GM23248 (cell line): ENCODE results near the gene SMCO2. TPM values are rescaled to one million over a fixed set of nuclear protein-coding genes. Genes with fewer than 3 reads are reported as not detected.

Source experiments
- DNase-seq: peaks from one replicate; pipeline ENCODE4 v3.0.0-alpha.2; 2015
- H2AFZ ChIP-seq: fragments of 200-600 bp; sonication (generic); 2 replicates; pipeline ENCODE4 v1.6.1; 2016; ENCODE audit warnings: antibody characterized with exemption
- H3F3A ChIP-seq: fragments of 200-600 bp; sonication (generic); 2 replicates; pipeline ENCODE4 v1.6.1; 2016; ENCODE audit warnings: mild to moderate bottlenecking, antibody characterized with exemption, mixed run types; ENCODE audit not compliant: insufficient read depth
- H3K27ac ChIP-seq: fragments of 200-600 bp; sonication (generic); 2 replicates; pipeline ENCODE4 v1.5.1; 2016; ENCODE audit warnings: mild to moderate bottlenecking
- H3K27me3 ChIP-seq: fragments of 200-600 bp; sonication (generic); replicated peaks from 2 replicates; pipeline ENCODE4 v1.6.1; 2016; ENCODE audit warnings: mild to moderate bottlenecking; ENCODE audit not compliant: insufficient read depth
- H3K36me3 ChIP-seq: fragments of 200-600 bp; sonication (generic); 2 replicates; pipeline ENCODE4 v1.6.1; 2016; ENCODE audit warnings: low read depth, mild to moderate bottlenecking
- H3K4me1 ChIP-seq: fragments of 200-600 bp; sonication (generic); 2 replicates; pipeline ENCODE4 v1.6.1; 2016; ENCODE audit warnings: mild to moderate bottlenecking; ENCODE audit not compliant: insufficient read depth
- H3K4me2 ChIP-seq: fragments of 200-600 bp; sonication (generic); one replicate; pipeline ENCODE4 v1.6.1; 2016; ENCODE audit warnings: mild to moderate bottlenecking; ENCODE audit not compliant: unreplicated experiment
- H3K4me3 ChIP-seq: fragments of 200-600 bp; sonication (generic); 2 replicates; pipeline ENCODE4 v1.5.1; 2016; ENCODE audit warnings: mild to moderate bottlenecking
- H3K79me2 ChIP-seq: fragments of 200-600 bp; sonication (generic); 2 replicates; pipeline ENCODE4 v1.6.1; 2016; ENCODE audit warnings: mild to moderate bottlenecking; ENCODE audit not compliant: insufficient read depth
- H3K9ac ChIP-seq: fragments of 200-600 bp; sonication (generic); 2 replicates; pipeline ENCODE4 v1.6.1; 2016; ENCODE audit warnings: mild to moderate bottlenecking
- H3K9me2 ChIP-seq: fragments of 200-600 bp; sonication (generic); 2 replicates; pipeline ENCODE4 v1.6.1; 2016; ENCODE audit warnings: mixed run types, mild to moderate bottlenecking, moderate library complexity; ENCODE audit not compliant: insufficient read depth
- H3K9me3 ChIP-seq: fragments of 200-600 bp; sonication (generic); one replicate; pipeline ENCODE4 v1.6.1; 2017; ENCODE audit warnings: low read depth
- H4K20me1 ChIP-seq: fragments of 200-600 bp; sonication (generic); 2 replicates; pipeline ENCODE4 v1.6.0; 2016; ENCODE audit not compliant: insufficient read depth
- EZH2 ChIP-seq: fragments of 200-600 bp; sonication (generic); IDR thresholded peaks from 2 replicates; pipeline ENCODE4 v1.6.1; 2018; ENCODE audit warnings: antibody characterized with exemption, mild to moderate bottlenecking; ENCODE audit not compliant: insufficient read depth, poor library complexity, severe bottlenecking
- EZH2phosphoT487 ChIP-seq: fragments of 200-600 bp; sonication (generic); IDR thresholded peaks from 2 replicates; pipeline ENCODE4 v1.6.1; 2018; ENCODE audit warnings: antibody characterized with exemption, moderate library complexity, mild to moderate bottlenecking, low read depth; ENCODE audit not compliant: insufficient read depth
- WGBS, 2 experiments: methylation state at CpG; one replicate each; pipeline ENCODE4 v1.1.6; 2015 to 2017; ENCODE audit warnings: low lambda C conversion rate in 2 of 2, low coverage in 1 of 2; ENCODE audit errors: missing lambda C conversion rate in 2 of 2; 5-methylcytosine and 5-hydroxymethylcytosine counted together
- in situ Hi-C: fragments of 300-500 bp; cut with MboI; formaldehyde crosslinking; loops from 2 replicates; pipeline ENCODE4 v1.15.0; 2020
- polyA plus RNA-seq: library from polyadenylated mRNA; unstranded; fragments of >200 nt; fragmentation: Nextera tagmentation; extraction: Ambion mirVana; gene quantifications from 2 replicates; pipeline ENCODE4 v1.2.1, GENCODE V29; 2016
- total RNA-seq: library from RNA; depleted of rRNA; stranded (reverse); fragments of >200 nt; shearing (Covaris generic); gene quantifications from 2 replicates; pipeline ENCODE4 v1.2.3, GENCODE V29; 2014

SMCO2 gene
- total and polyA plus RNA-seq, 2 experiments from 2014 or later, result not detected

DNA sequence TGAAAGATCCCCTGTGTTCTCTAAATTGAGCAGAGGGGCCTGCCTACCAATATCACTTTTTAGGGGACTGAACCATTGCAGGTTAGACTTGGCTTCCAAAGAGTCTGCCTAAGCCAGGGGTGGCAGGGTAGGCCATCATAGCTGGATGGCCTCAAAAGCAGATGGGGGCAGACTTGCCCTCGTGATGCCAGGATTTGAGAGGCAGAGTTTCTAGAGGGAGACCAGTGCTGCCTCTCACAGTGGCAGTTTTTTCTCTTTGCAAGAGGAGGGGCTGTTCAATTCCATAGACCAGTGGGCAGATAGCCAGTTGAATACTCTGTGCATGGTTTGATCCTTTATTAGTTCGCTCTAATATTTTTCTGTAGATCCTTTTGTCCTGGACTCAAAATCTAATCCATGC, 23.8 kb upstream of the SMCO2 start:
- in situ Hi-C loops, result loop anchor here (10.0 kb wide), 1 partner anchor 212 kb away; no protein-coding TSS in a partner anchor
- Histone ChIP-seq H3F3A (peaks cover 3% of the 10 kb centered on the region; the same call in 1 of the 2 replicates), H3K9ac (no peak overlapping the region), H3K9me3 (no peaks in the 10 kb centered on the region), H2AFZ (no peak overlapping the region), H3K4me1 (no peaks in the 10 kb centered on the region), H3K27ac (no peak overlapping the region), H4K20me1 (no peaks in the 10 kb centered on the region), H3K4me2 (no peak overlapping the region), H3K36me3 (no peaks in the 10 kb centered on the region), H3K79me2 (no peaks in the 10 kb centered on the region), H3K4me3 (no peak overlapping the region), H3K27me3 (no peaks in the 10 kb centered on the region), H3K9me2 (no peaks in the 10 kb centered on the region)
- 96 to 97% methylated on average over 2 of the region's 2 CpGs for WGBS, 2 experiments
- no peak for DNase-seq
- no peak for TF ChIP-seq EZH2phosphoT487
- no peak for TF ChIP-seq EZH2

DNA sequence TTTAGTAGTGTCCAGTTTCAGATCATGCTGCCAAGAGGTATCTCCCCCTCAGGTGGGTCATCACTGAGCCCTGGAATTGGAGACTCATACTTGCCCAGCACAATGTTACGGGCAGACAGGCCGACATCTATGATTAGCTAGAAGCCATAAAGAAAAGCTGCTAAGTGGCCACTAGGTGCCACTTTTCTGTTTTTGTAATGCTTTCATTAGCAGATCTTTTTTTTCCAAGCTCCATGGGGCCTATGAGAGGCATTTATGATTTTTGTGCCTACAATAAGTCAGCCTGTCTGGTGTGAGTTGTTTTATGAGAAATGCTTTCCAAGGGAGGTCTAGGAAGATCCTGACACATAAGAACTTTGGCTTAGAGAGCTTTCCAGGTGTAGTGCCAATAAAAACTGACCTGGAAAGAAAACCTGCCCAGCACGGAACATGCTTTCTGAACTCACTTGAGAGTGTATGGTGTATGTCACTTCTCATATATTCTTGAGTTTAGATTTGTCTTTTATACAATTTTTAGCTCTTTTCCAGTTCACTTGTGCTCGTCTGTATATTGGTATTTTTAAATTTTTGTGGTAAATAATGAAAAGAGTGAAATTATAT, 21.8 kb upstream of the SMCO2 start:
- Histone ChIP-seq H2AFZ (0 out of 2 replicates have a peak overlapping the region, but pooled peaks have one; percentile 47), H3K9me3 (no peaks in the 10 kb centered on the region), H4K20me1 (no peaks in the 10 kb centered on the region), H3K79me2 (no peaks in the 10 kb centered on the region), H3K4me3 (no peak overlapping the region), H3K27me3 (no peaks in the 10 kb centered on the region), H3K9ac (no peak overlapping the region), H3F3A (peaks cover 3% of the 10 kb centered on the region; the same call in 1 of the 2 replicates), H3K36me3 (no peaks in the 10 kb centered on the region), H3K4me1 (no peaks in the 10 kb centered on the region), H3K27ac (no peak overlapping the region), H3K4me2 (no peak overlapping the region), H3K9me2 (no peaks in the 10 kb centered on the region)
- TF ChIP-seq EZH2phosphoT487, result no peak
- TF ChIP-seq EZH2, result no peak
- in situ Hi-C loops, result loop anchor here (10.0 kb wide), 1 partner anchor 210 kb away; no protein-coding TSS in a partner anchor
- DNase-seq, result peak; percentile 81
- 85 to 89% methylated on average over 4 of the region's 4 CpGs for WGBS, 2 experiments

DNA sequence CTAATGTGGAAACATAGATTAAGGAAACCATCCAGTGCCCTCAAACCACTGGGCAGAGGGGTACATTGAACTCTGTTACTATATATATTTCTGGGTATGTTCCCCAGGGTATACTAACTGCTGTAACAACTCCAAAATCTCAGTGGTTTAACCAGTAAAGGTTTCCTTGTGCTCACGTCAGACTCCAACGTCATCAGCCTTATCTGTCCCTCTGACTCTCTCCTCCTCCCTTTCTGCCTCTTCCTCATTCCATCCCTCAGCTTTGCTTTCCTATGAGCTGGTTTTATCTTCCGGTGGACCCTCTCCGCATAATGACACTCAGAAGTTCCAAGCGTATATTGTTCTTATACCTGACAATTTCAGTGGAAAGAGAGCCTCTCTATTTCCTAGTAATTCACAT, 21.2 kb upstream of the SMCO2 start:
- Histone ChIP-seq H3K4me3 (no peak overlapping the region), H4K20me1 (no peaks in the 10 kb centered on the region), H3K27me3 (no peaks in the 10 kb centered on the region), H2AFZ (no peak overlapping the region), H3K9me3 (no peaks in the 10 kb centered on the region), H3K27ac (no peak overlapping the region), H3K9ac (no peak overlapping the region), H3K4me2 (no peak overlapping the region), H3K9me2 (no peaks in the 10 kb centered on the region), H3F3A (peaks cover 3% of the 10 kb centered on the region; the same call in 1 of the 2 replicates), H3K4me1 (no peaks in the 10 kb centered on the region), H3K36me3 (no peaks in the 10 kb centered on the region), H3K79me2 (no peaks in the 10 kb centered on the region)
- in situ Hi-C loops, result loop anchor here (10.0 kb wide), 1 partner anchor 209 kb away; no protein-coding TSS in a partner anchor
- no peak for TF ChIP-seq EZH2phosphoT487
- TF ChIP-seq EZH2, result no peak
- 88 to 93% methylated on average over 5 of the region's 5 CpGs for WGBS, 2 experiments
- DNase-seq, result no peak

DNA sequence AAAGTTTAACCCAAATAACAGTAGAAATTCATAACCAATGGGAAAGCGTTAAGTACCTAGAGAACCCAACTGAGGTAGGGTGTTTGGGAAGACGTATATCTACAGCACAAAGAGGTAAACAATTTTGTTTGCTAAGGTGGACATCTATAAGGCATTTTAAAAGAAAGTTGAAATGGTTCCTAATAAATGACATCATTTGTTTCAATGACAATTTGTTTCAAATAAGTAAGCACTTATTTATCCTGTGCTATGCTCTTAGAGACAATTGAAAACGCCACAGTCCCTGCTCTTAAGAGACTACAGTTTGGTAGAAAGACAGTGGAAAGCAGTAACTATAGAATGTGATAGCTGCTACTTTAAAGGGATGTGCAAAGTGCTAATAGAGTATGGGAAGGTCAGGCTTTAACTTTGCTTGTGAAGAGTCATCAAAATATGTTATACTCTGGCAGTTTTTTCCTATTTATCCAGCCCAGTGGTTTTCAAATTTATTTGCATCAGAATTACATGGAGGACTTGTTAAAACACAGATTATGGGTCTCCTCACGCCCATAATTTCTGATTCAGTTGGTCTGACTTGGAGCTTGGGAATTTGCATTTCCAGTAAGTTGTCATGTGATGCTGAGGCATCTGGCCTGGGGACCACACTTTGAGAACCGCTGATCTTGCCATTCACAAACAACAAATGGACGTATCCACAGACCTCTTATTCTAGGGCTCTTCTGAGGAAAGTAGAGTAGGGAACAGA, 19.6 kb upstream of the SMCO2 start:
- H3K36me3 ChIP-seq, result no peaks in the 10 kb centered on the region
- TF ChIP-seq EZH2phosphoT487 (no peak), EZH2 (no peak)
- no peak overlapping the region for H3K9ac ChIP-seq
- H3K79me2 ChIP-seq, result no peaks in the 10 kb centered on the region
- in situ Hi-C loops, result loop anchor here (10.0 kb wide), 1 partner anchor 208 kb away; no protein-coding TSS in a partner anchor
- H3K27me3 ChIP-seq, result no peaks in the 10 kb centered on the region
- no peaks in the 10 kb centered on the region for H4K20me1 ChIP-seq
- no peak for DNase-seq
- no peak overlapping the region for H3K27ac ChIP-seq
- H3K4me3 ChIP-seq, result no peak overlapping the region
- H3K4me2 ChIP-seq, result no peak overlapping the region
- no peaks in the 10 kb centered on the region for H3K4me1 ChIP-seq
- H3F3A ChIP-seq, result peaks cover 3% of the 10 kb centered on the region; the same call in 1 of the 2 replicates
- H3K9me2 ChIP-seq, result no peaks in the 10 kb centered on the region
- no peak overlapping the region for H2AFZ ChIP-seq
- 96% methylated on average over 6 of the region's 6 CpGs for WGBS, 2 experiments
- no peaks in the 10 kb centered on the region for H3K9me3 ChIP-seq
